GM23338 (cell line): ENCODE results near the gene MPP2. TPM values are rescaled to one million over a fixed set of nuclear protein-coding genes. Genes with fewer than 3 reads are reported as not detected.

Source experiments
- ATAC-seq: fragments of 200-7000 bp; cut with Tn5 transposase; 3 replicates; pipeline ENCODE4 v1.9.1; 2020
- DNase-seq: peaks from one replicate; pipeline ENCODE4 v3.0.0-alpha.2; 2015; ENCODE audit warnings: low spot score
- H2AFZ ChIP-seq: fragments of 200-600 bp; sonication (generic); 2 replicates; pipeline ENCODE4 v1.8.0; 2016; ENCODE audit warnings: antibody characterized with exemption, mild to moderate bottlenecking, moderate library complexity
- H3F3A ChIP-seq: fragments of 200-600 bp; sonication (generic); replicated peaks from 2 replicates; pipeline ENCODE4 v1.8.0; 2017; ENCODE audit warnings: antibody characterized with exemption, mixed run types, low read depth
- H3K27ac ChIP-seq: fragments of 200-600 bp; sonication (generic); 2 replicates; pipeline ENCODE4 v1.6.1; 2016; ENCODE audit warnings: low read depth
- H3K27me3 ChIP-seq: fragments of 200-600 bp; sonication (generic); 2 replicates; pipeline ENCODE4 v1.8.0; 2016; ENCODE audit warnings: mild to moderate bottlenecking, mixed run types, moderate library complexity; ENCODE audit not compliant: insufficient read depth
- H3K36me3 ChIP-seq: fragments of 200-600 bp; sonication (generic); 2 replicates; pipeline ENCODE4 v1.8.0; 2016; ENCODE audit warnings: mild to moderate bottlenecking; ENCODE audit not compliant: insufficient read depth
- H3K4me1 ChIP-seq: fragments of 200-600 bp; sonication (generic); 2 replicates; pipeline ENCODE4 v1.8.0; 2016; ENCODE audit warnings: mild to moderate bottlenecking, moderate library complexity; ENCODE audit not compliant: insufficient read depth
- H3K4me2 ChIP-seq: fragments of 200-600 bp; sonication (generic); 2 replicates; pipeline ENCODE4 v1.7.1; 2017; ENCODE audit warnings: mixed run types
- H3K4me3 ChIP-seq: fragments of 200-600 bp; sonication (generic); 2 replicates; pipeline ENCODE4 v1.6.1; 2016; ENCODE audit warnings: mixed run types
- H3K79me2 ChIP-seq: fragments of 200-600 bp; sonication (generic); replicated peaks from 2 replicates; pipeline ENCODE4 v1.8.0; 2017; ENCODE audit warnings: mild to moderate bottlenecking; ENCODE audit not compliant: insufficient read depth
- H3K9me2 ChIP-seq: fragments of 200-600 bp; sonication (generic); 2 replicates; pipeline ENCODE4 v1.8.0; 2017; ENCODE audit not compliant: insufficient read depth
- H4K20me1 ChIP-seq: fragments of 200-600 bp; sonication (generic); replicated peaks from 2 replicates; pipeline ENCODE4 v1.8.0; 2017; ENCODE audit warnings: mild to moderate bottlenecking; ENCODE audit not compliant: insufficient read depth
- H3K27ac Mint-ChIP-seq: 2 replicates; pipeline ENCODE4 v1.8.0; 2020; ENCODE audit warnings: inconsistent platforms, mild to moderate bottlenecking, moderate library complexity, mixed read lengths
- H3K27me3 Mint-ChIP-seq: 3 replicates; pipeline ENCODE4 v1.8.0; 2022; ENCODE audit warnings: low read depth, mild to moderate bottlenecking, moderate library complexity, mixed read lengths, inconsistent platforms; ENCODE audit not compliant: insufficient read depth, poor library complexity
- H3K36me3 Mint-ChIP-seq: 3 replicates; pipeline ENCODE4 v1.8.0; 2021; ENCODE audit warnings: low read depth, mild to moderate bottlenecking, inconsistent platforms, moderate library complexity, mixed read lengths
- H3K4me1 Mint-ChIP-seq: 3 replicates; pipeline ENCODE4 v1.8.0; 2020; ENCODE audit warnings: mild to moderate bottlenecking, inconsistent platforms, mixed read lengths
- H3K4me3 Mint-ChIP-seq: 3 replicates; pipeline ENCODE4 v1.8.0; 2021; ENCODE audit warnings: moderate library complexity, mild to moderate bottlenecking, inconsistent platforms, mixed read lengths
- H3K9me3 Mint-ChIP-seq: 3 replicates; pipeline ENCODE4 v1.8.0; 2020; ENCODE audit warnings: moderate library complexity, mild to moderate bottlenecking, inconsistent platforms, mixed read lengths
- CREB1 ChIP-seq: fragments of 250-450 bp; sonication (Bioruptor Pico); IDR thresholded peaks from 2 replicates; pipeline ENCODE4 v1.5.0; 2020; ENCODE audit warnings: low read depth, mild to moderate bottlenecking, moderate library complexity
- CTCF ChIP-seq, 2 experiments: fragments of 200-600 bp in 1 of 2; sonication (generic) in 1 of 2; conservative IDR thresholded peaks; 2 replicates each; pipeline versions ENCODE4 v1.5.1 to v1.6.1; 2016 to 2017; ENCODE audit warnings: antibody characterized with exemption in 2 of 2, low read depth in 2 of 2, mild to moderate bottlenecking in 2 of 2, moderate library complexity in 1 of 2
- ETS1 ChIP-seq: IDR thresholded peaks from 2 replicates; pipeline ENCODE4 v1.6.1; 2016; ENCODE audit warnings: antibody characterized with exemption
- EZH2 ChIP-seq: fragments of 200-600 bp; sonication (generic); IDR thresholded peaks from one replicate; pipeline ENCODE4 v1.8.0; 2017; ENCODE audit warnings: antibody characterized with exemption, mild to moderate bottlenecking, low read depth; ENCODE audit not compliant: unreplicated experiment
- EZH2phosphoT487 ChIP-seq: fragments of 200-600 bp; sonication (generic); IDR thresholded peaks from one replicate; pipeline ENCODE4 v1.8.1; 2018; ENCODE audit warnings: antibody characterized with exemption; ENCODE audit not compliant: unreplicated experiment
- JUNB ChIP-seq: IDR thresholded peaks from one replicate; pipeline ENCODE4 v1.6.1; 2016; ENCODE audit warnings: antibody characterized with exemption; ENCODE audit not compliant: unreplicated experiment
- NANOG ChIP-seq: IDR thresholded peaks from 2 replicates; pipeline ENCODE4 v1.6.1; 2016; ENCODE audit warnings: antibody characterized with exemption, borderline replicate concordance
- POLR2AphosphoS5 ChIP-seq: IDR thresholded peaks from 2 replicates; pipeline ENCODE4 v1.6.1; 2016; ENCODE audit warnings: antibody characterized with exemption, low read depth
- REST ChIP-seq: IDR thresholded peaks from one replicate; pipeline ENCODE4 v1.6.1; 2018; ENCODE audit warnings: antibody characterized with exemption; ENCODE audit not compliant: unreplicated experiment
- STAT1 ChIP-seq: IDR thresholded peaks from one replicate; pipeline ENCODE4 v1.6.1; 2016; ENCODE audit warnings: antibody characterized with exemption; ENCODE audit not compliant: unreplicated experiment
- ZNF114 ChIP-seq: fragments of 250-450 bp; sonication (Bioruptor Pico); IDR thresholded peaks from 2 replicates; pipeline ENCODE4 v1.5.0; 2020; ENCODE audit warnings: mild to moderate bottlenecking, moderate library complexity
- ZNF331 ChIP-seq: fragments of 250-450 bp; sonication (Bioruptor Pico); IDR thresholded peaks from 2 replicates; pipeline ENCODE4 v1.5.0; 2020; ENCODE audit warnings: low read depth, mild to moderate bottlenecking, moderate library complexity
- ZNF462 ChIP-seq: fragments of 250-450 bp; sonication (Bioruptor Pico); IDR thresholded peaks from 2 replicates; pipeline ENCODE4 v1.5.0; 2020; ENCODE audit warnings: mild to moderate bottlenecking, moderate library complexity
- polyA plus RNA-seq: library from polyadenylated mRNA; unstranded; fragments of >200 nt; fragmentation: Nextera tagmentation; extraction: Ambion mirVana; gene quantifications from 2 replicates; pipeline ENCODE4 v1.2.1, GENCODE V29; 2016
- total RNA-seq: library from RNA; depleted of rRNA; stranded (reverse); fragments of >200 nt; shearing (Covaris generic); gene quantifications from 2 replicates; pipeline ENCODE4 v1.2.3, GENCODE V29; 2014

The MPP2 gene
- total and polyA plus RNA-seq, 2 experiments from 2014 or later: 7.8 to 20.7 TPM

GRCh38 chr17:43901861-43902589 is 5.3 kb downstream of the MPP2 start:
- Histone ChIP-seq H3K79me2 (no peaks in the 10 kb centered on the region; the same call in 1 of the 2 replicates), H3K27me3 (peaks cover 40% of the 10 kb centered on the region), H4K20me1 (no peaks in the 10 kb centered on the region), H3F3A (no peaks in the 10 kb centered on the region), H3K27ac (no peak overlapping the region), H3K4me2 (peak overlapping the region; percentile 96; the same call in 1 of the 2 replicates), H2AFZ (no peak overlapping the region), H3K36me3 (no peaks in the 10 kb centered on the region), H3K4me1 (peaks cover 42% of the 10 kb centered on the region), H3K4me3 (no peak overlapping the region), H3K9me2 (no peaks in the 10 kb centered on the region)
- DNase-seq: no peak
- H3K9me3 Mint-ChIP-seq: no peaks in the 10 kb centered on the region
- peaks cover 40% of the 10 kb centered on the region for H3K27me3 Mint-ChIP-seq
- ATAC-seq: no peak
- H3K4me1 Mint-ChIP-seq: peaks cover 62% of the 10 kb centered on the region
- H3K4me3 Mint-ChIP-seq: peak overlapping the region; percentile 74; the same call in 1 of the 3 replicates
- TF ChIP-seq EZH2: no peak
- no peak for TF ChIP-seq ZNF462 (CRISPR knock-in tag)
- no peak for TF ChIP-seq ZNF331 (CRISPR knock-in tag)
- no peak for TF ChIP-seq JUNB
- no peak for TF ChIP-seq NANOG
- TF ChIP-seq CTCF (conservative IDR thresholded peaks at IDR 0.05; ENCODE audit: low read depth in 2 of 2): no peak
- TF ChIP-seq POLR2AphosphoS5: no peak
- no peak for TF ChIP-seq EZH2phosphoT487
- no peak for TF ChIP-seq ETS1
- TF ChIP-seq STAT1: no peak
- TF ChIP-seq CREB1: no peak
- TF ChIP-seq ZNF114 (CRISPR knock-in tag): no peak
- TF ChIP-seq REST: no peak
- H3K27ac Mint-ChIP-seq: no peak overlapping the region
- peaks cover 7% of the 10 kb centered on the region; the same call in 2 of the 3 replicates for H3K36me3 Mint-ChIP-seq
